HepG2 (cell line): Measurements from ENCODE around the gene SHFL. TPM values are rescaled to one million over a fixed set of nuclear protein-coding genes. Genes with fewer than 3 reads are reported as not detected.

Experiments
- ATAC-seq: fragments of 200-7000 bp; cut with Tn5 transposase; 3 replicates; pipeline ENCODE4 v1.9.1; 2020; ENCODE audit warnings: mild to moderate bottlenecking, moderate library complexity
- BruUV-seq: library from RNA; stranded (reverse); fragments of 400-500 nt; replicated peaks from 2 replicates; lab custom pipeline; 2021; lab: Mats Ljungman, UMichigan
- CTCF ChIA-PET: fragments of 300-600 bp; formaldehyde crosslinking; extraction: SDS; loops from one replicate; lab custom pipeline; 2021; ENCODE audit warnings: low total read pairs, inconsistent platforms, low intra/inter-chr PET ratio; lab: Yijun Ruan, JAX
- POLR2A ChIA-PET: fragments of 350-600 bp; sonication (Branson Sonifier 250); formaldehyde crosslinking; loops from one replicate; lab custom pipeline; 2020; ENCODE audit warnings: antibody characterized with exemption, inconsistent platforms; lab: Yijun Ruan, JAX
- DNase-seq: peaks from one replicate; pipeline ENCODE4 v3.0.0-alpha.2; 2015; ENCODE audit warnings: low spot score
- FAIRE-seq: peaks from 3 replicates; lab custom pipeline; 2011; peaks lifted over from hg19 to GRCh38; lab: Jason Lieb, UNC
- H2AFZ ChIP-seq: one replicate; pipeline ENCODE4 v1.6.1; 2011; ENCODE audit warnings: low read length, inconsistent platforms
- H3K27ac ChIP-seq: fragments of 300-600 bp; 3 replicates; pipeline ENCODE4 v1.8.0; 2011; ENCODE audit warnings: mixed run types, mild to moderate bottlenecking, mixed read lengths, low read length, inconsistent platforms; ENCODE audit not compliant: insufficient read depth; ENCODE audit errors: extremely low read length
- H3K27me3 ChIP-seq, 2 experiments: fragments of 200-600 bp in 1 of 2; 2 replicates in 1 of 2; 3 replicates in 1 of 2; pipeline versions ENCODE4 v1.6.0 to v1.8.0; 2011; ENCODE audit warnings: low read length in 2 of 2, mild to moderate bottlenecking in 2 of 2, moderate library complexity in 2 of 2, inconsistent platforms in 1 of 2; ENCODE audit not compliant: insufficient read depth in 2 of 2, control insufficient read depth in 1 of 2
- H3K36me3 ChIP-seq, 2 experiments: fragments of 200-600 bp in 1 of 2; replicated peaks in 1 of 2; 2 replicates in 1 of 2; 3 replicates in 1 of 2; pipeline versions ENCODE4 v1.5.1 to v1.8.0; 2011; ENCODE audit warnings: low read length in 2 of 2, inconsistent platforms in 1 of 2; ENCODE audit not compliant: insufficient read depth in 2 of 2, control insufficient read depth in 1 of 2
- H3K4me1 ChIP-seq: 2 replicates; pipeline ENCODE4 v1.5.1; 2012; ENCODE audit warnings: low read length, inconsistent platforms; ENCODE audit not compliant: insufficient read depth
- H3K4me2 ChIP-seq: 2 replicates; pipeline ENCODE4 v1.6.0; 2011; ENCODE audit warnings: low read depth, low read length, inconsistent platforms
- H3K4me3 ChIP-seq, 3 experiments: fragments of 200-600 bp in 1 of 3; sonication (generic), shearing (Covaris generic) in 1 of 3; replicated peaks in 1 of 3; 2 replicates each; pipeline ENCODE4 v1.5.1; 2011 to 2016; ENCODE audit warnings: low read length in 3 of 3, inconsistent platforms in 2 of 3, low read depth in 2 of 3, mild to moderate bottlenecking in 2 of 3, control low read depth in 1 of 3, mixed read lengths in 1 of 3; ENCODE audit not compliant: insufficient read depth in 1 of 3
- H3K79me2 ChIP-seq: one replicate; pipeline ENCODE4 v1.6.1; 2011; ENCODE audit warnings: low read length, inconsistent platforms; ENCODE audit not compliant: insufficient read depth
- H3K9ac ChIP-seq: 2 replicates; pipeline ENCODE4 v1.6.0; 2011; ENCODE audit warnings: mild to moderate bottlenecking, low read depth, low read length, inconsistent platforms; ENCODE audit not compliant: insufficient read depth
- H3K9me3 ChIP-seq: 2 replicates; pipeline ENCODE4 v1.5.1; 2012; ENCODE audit warnings: mild to moderate bottlenecking, low read length
- H4K20me1 ChIP-seq: 2 replicates; pipeline ENCODE4 v1.6.0; 2011; ENCODE audit warnings: inconsistent platforms, mild to moderate bottlenecking, low read length, moderate library complexity; ENCODE audit not compliant: insufficient read depth
- EED ChIP-seq: sonication (generic); formaldehyde crosslinking; IDR thresholded peaks from 2 replicates; pipeline ENCODE4 v1.5.0; 2020; ENCODE audit warnings: mild to moderate bottlenecking, missing genetic modification reagents
- EHMT2 ChIP-seq: fragments of 200-600 bp; sonication (generic); IDR thresholded peaks from 2 replicates; pipeline ENCODE4 v1.7.0; 2017; ENCODE audit warnings: antibody characterized with exemption, low read depth, low read length, borderline replicate concordance
- FOXJ3 ChIP-seq: sonication (generic); formaldehyde crosslinking; IDR thresholded peaks from 2 replicates; pipeline ENCODE4 v1.4.0; 2020; ENCODE audit warnings: missing genetic modification reagents, mild to moderate bottlenecking, borderline replicate concordance
- FOXO4 ChIP-seq: sonication (generic); formaldehyde crosslinking; conservative IDR thresholded peaks from 2 replicates; pipeline ENCODE4 v1.8.1; 2023; ENCODE audit warnings: missing genetic modification reagents
- HNRNPUL1 ChIP-seq: fragments of 200-400 bp; formaldehyde crosslinking; IDR thresholded peaks from 2 replicates; pipeline ENCODE4 v1.6.1; 2017; ENCODE audit warnings: low read depth, mild to moderate bottlenecking, low read length, moderate library complexity
- RBM22 ChIP-seq: fragments of 200-400 bp; formaldehyde crosslinking; optimal IDR thresholded peaks from 2 replicates; pipeline ENCODE3; 2017; ENCODE audit warnings: mild to moderate bottlenecking, low read length, moderate library complexity
- SATB2 ChIP-seq: sonication (generic); formaldehyde crosslinking; IDR thresholded peaks from 2 replicates; pipeline ENCODE4 v1.5.0; 2020; ENCODE audit warnings: missing genetic modification reagents
- SOX5 ChIP-seq: IDR thresholded peaks from 2 replicates; pipeline ENCODE4 v1.6.1; 2016; ENCODE audit warnings: borderline replicate concordance
- TEAD3 ChIP-seq: optimal IDR thresholded peaks from 2 replicates; pipeline ENCODE3; 2016; ENCODE audit warnings: borderline replicate concordance
- TRIM24 ChIP-seq: sonication (generic); formaldehyde crosslinking; IDR thresholded peaks from 2 replicates; pipeline ENCODE4 v1.8.0; 2022; ENCODE audit warnings: mild to moderate bottlenecking, missing genetic modification reagents
- XBP1 ChIP-seq: sonication (generic); formaldehyde crosslinking; IDR thresholded peaks from 2 replicates; pipeline ENCODE4 v1.5.0; 2020; ENCODE audit warnings: missing genetic modification reagents
- ZNF205 ChIP-seq: IDR thresholded peaks from 2 replicates; pipeline ENCODE4 v1.6.1; 2018; ENCODE audit warnings: missing biosample characterization, missing genetic modification reagents
- ZNF496 ChIP-seq: sonication (generic); formaldehyde crosslinking; IDR thresholded peaks from 2 replicates; pipeline ENCODE4 v1.8.1; 2023; ENCODE audit warnings: mild to moderate bottlenecking, moderate library complexity, missing genetic modification reagents; ENCODE audit not compliant: insufficient replicate concordance
- ZNF503 ChIP-seq: sonication (generic); formaldehyde crosslinking; IDR thresholded peaks from 2 replicates; pipeline ENCODE4 v1.4.0; 2020; ENCODE audit warnings: missing genetic modification reagents
- ZNF629 ChIP-seq: sonication (generic); formaldehyde crosslinking; conservative IDR thresholded peaks from 2 replicates; pipeline ENCODE4 v1.5.0; 2020; ENCODE audit warnings: missing genetic modification reagents
- WGBS: methylation state at CpG from one replicate; pipeline ENCODE4 v1.1.6; 2017; ENCODE audit warnings: low lambda C conversion rate; 5-methylcytosine and 5-hydroxymethylcytosine counted together
- in situ Hi-C: cut with HindIII; loops from 2 replicates; pipeline ENCODE4 v1.10.0; 2017; ENCODE audit warnings: low pct_unique_long_range_greater_than_20kb; ENCODE audit not compliant: extremely low pct_ligation_motif_present
- intact Hi-C: fragments of 100-400 bp; cut with micrococcal nuclease; formaldehyde crosslinking; loops from one replicate; pipeline ENCODE4 v1.10.0; 2022; ENCODE audit not compliant: unreplicated experiment
- polyA plus RNA-seq, 8 experiments: library from polyadenylated mRNA; depleted of rRNA in 3 of 8; stranded (reverse) in 7 of 8; unstranded in 1 of 8; fragments of >200 nt; fragmentation: Illumina TruSeq in 4 of 8; extraction: Trizol in 4 of 8; gene quantifications; 2 replicates each; pipeline versions ENCODE4 v1.2.1 to v1.2.3, GENCODE V29; 2011 to 2016; ENCODE audit warnings: low read depth in 4 of 8, missing spikeins in 1 of 8, mixed read lengths in 1 of 8; ENCODE audit not compliant: insufficient read depth in 1 of 8
- total RNA-seq, 5 experiments: library from RNA; depleted of rRNA; stranded (reverse); fragments of >200 nt; fragmentation: Illumina TruSeq; extraction: Trizol; gene quantifications; 2 replicates each; pipeline ENCODE4 v1.2.3, GENCODE V29; 2016; ENCODE audit warnings: low read depth in 1 of 5

SHFL gene
- total and polyA plus RNA-seq, 2 of the 13 experiments (the other 11 are each of a cell fraction or from before 2014, with no cell fraction given): 12.3 to 36.4 TPM

GRCh38 chr19:10037809-10038208, 48.3 kb upstream of the SHFL start (continued):
- TF ChIP-seq FOXO4 (CRISPR knock-in tag): no peak
- TF ChIP-seq RBM22: no peak
- no peak for TF ChIP-seq HNRNPUL1

- Histone ChIP-seq H3K4me3 (no peak overlapping the region), H4K20me1 (no peaks in the 10 kb centered on the region), H3K4me2 (no peak overlapping the region), H3K79me2 (no peaks in the 10 kb centered on the region), H3K9me3 (no peaks in the 10 kb centered on the region), H3K27ac (no peak overlapping the region), H3K27me3 (no peaks in the 10 kb centered on the region), H3K36me3 (no peaks in the 10 kb centered on the region), H2AFZ (no peak overlapping the region), H3K9ac (no peak overlapping the region), H3K4me1 (no peaks in the 10 kb centered on the region)
- no peak for FAIRE-seq
- no peak for ATAC-seq
- 21% methylated on average over 4 of the region's 4 CpGs for WGBS
- intact Hi-C loops: no loop called here
- ChIA-PET CTCF (no interaction called here), POLR2A (no interaction called here)
- TF ChIP-seq ZNF629 (CRISPR knock-in tag) (no peak), EHMT2 (no peak), ZNF503 (no peak), FOXJ3 (no peak), SOX5 (no peak), ZNF496 (no peak), TEAD3 (CRISPR knock-in tag) (no peak), XBP1 (CRISPR knock-in tag) (no peak), EED (CRISPR knock-in tag) (no peak), ZNF205 (CRISPR knock-in tag) (no peak), TRIM24 (CRISPR knock-in tag) (no peak), SATB2 (CRISPR knock-in tag) (no peak)
- DNase-seq: no peak
- no TSS peak for BruUV-seq
- in situ Hi-C loops: no loop called here
Measured at GRCh38 chr19:10043286-10043927, 42.7 kb upstream of the SHFL start.
